ENCODE results near the gene HOXA6.

GRCh38 chr7:27182285-27182841 is 34.8 kb upstream of the HOXA6 start:
- TF ChIP-seq, protein P1, sequence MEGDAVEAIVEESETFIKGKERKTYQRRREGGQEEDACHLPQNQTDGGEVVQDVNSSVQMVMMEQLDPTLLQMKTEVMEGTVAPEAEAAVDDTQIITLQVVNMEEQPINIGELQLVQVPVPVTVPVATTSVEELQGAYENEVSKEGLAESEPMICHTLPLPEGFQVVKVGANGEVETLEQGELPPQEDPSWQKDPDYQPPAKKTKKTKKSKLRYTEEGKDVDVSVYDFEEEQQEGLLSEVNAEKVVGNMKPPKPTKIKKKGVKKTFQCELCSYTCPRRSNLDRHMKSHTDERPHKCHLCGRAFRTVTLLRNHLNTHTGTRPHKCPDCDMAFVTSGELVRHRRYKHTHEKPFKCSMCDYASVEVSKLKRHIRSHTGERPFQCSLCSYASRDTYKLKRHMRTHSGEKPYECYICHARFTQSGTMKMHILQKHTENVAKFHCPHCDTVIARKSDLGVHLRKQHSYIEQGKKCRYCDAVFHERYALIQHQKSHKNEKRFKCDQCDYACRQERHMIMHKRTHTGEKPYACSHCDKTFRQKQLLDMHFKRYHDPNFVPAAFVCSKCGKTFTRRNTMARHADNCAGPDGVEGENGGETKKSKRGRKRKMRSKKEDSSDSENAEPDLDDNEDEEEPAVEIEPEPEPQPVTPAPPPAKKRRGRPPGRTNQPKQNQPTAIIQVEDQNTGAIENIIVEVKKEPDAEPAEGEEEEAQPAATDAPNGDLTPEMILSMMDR (IDR thresholded peaks at IDR 0.05 in 2 of 3, conservative IDR thresholded peaks at IDR 0.05 in 1 of 3; ENCODE audit: borderline replicate concordance in 1 of 3, insufficient read depth in 1 of 3, low read depth in 2 of 3, low read length in 2 of 3): no peak
- TF ChIP-seq POLR2A (IDR thresholded peaks at IDR 0.05; ENCODE audit: borderline replicate concordance, extremely low read depth, insufficient read depth, insufficient read length): no peak
- TF ChIP-seq, protein P2, sequence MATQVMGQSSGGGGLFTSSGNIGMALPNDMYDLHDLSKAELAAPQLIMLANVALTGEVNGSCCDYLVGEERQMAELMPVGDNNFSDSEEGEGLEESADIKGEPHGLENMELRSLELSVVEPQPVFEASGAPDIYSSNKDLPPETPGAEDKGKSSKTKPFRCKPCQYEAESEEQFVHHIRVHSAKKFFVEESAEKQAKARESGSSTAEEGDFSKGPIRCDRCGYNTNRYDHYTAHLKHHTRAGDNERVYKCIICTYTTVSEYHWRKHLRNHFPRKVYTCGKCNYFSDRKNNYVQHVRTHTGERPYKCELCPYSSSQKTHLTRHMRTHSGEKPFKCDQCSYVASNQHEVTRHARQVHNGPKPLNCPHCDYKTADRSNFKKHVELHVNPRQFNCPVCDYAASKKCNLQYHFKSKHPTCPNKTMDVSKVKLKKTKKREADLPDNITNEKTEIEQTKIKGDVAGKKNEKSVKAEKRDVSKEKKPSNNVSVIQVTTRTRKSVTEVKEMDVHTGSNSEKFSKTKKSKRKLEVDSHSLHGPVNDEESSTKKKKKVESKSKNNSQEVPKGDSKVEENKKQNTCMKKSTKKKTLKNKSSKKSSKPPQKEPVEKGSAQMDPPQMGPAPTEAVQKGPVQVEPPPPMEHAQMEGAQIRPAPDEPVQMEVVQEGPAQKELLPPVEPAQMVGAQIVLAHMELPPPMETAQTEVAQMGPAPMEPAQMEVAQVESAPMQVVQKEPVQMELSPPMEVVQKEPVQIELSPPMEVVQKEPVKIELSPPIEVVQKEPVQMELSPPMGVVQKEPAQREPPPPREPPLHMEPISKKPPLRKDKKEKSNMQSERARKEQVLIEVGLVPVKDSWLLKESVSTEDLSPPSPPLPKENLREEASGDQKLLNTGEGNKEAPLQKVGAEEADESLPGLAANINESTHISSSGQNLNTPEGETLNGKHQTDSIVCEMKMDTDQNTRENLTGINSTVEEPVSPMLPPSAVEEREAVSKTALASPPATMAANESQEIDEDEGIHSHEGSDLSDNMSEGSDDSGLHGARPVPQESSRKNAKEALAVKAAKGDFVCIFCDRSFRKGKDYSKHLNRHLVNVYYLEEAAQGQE (IDR thresholded peaks at IDR 0.05; ENCODE audit: low read depth): no peak
- no peak for TF ChIP-seq CEBPB (IDR thresholded peaks at IDR 0.05; ENCODE audit: low read depth)
- TF ChIP-seq JUND (IDR thresholded peaks at IDR 0.05): no peak
- no peak for TF ChIP-seq ZBTB33 (IDR thresholded peaks at IDR 0.05; ENCODE audit: extremely low read depth, insufficient replicate concordance, low read length)
- no peak for TF ChIP-seq POLR2AphosphoS5 (IDR thresholded peaks at IDR 0.05; ENCODE audit: low read depth, low read length)
- no peak for TF ChIP-seq MAX (IDR thresholded peaks at IDR 0.05)
- no peak for TF ChIP-seq SRF (IDR thresholded peaks at IDR 0.05; ENCODE audit: low read depth)

All from HCT116 (cell line).